K562 (cell line): ENCODE measurements around the gene OLFML2A. TPM values are rescaled to one million over a fixed set of nuclear protein-coding genes. Genes with fewer than 3 reads are reported as not detected.

Experiments
- BRF1 ChIP-seq: IDR thresholded peaks from 3 replicates; pipeline ENCODE4 v1.6.1; 2011; ENCODE audit warnings: borderline replicate concordance, mild to moderate bottlenecking; ENCODE audit not compliant: insufficient read length; ENCODE audit errors: extremely low read depth
- CBX5 ChIP-seq: IDR thresholded peaks from 2 replicates; pipeline ENCODE4 v1.6.1; 2014; ENCODE audit warnings: low read depth, borderline replicate concordance
- COPS2 ChIP-seq: fragments of 450-650 bp; conservative IDR thresholded peaks from 2 replicates; pipeline ENCODE4 v1.6.1; 2016; ENCODE audit warnings: mild to moderate bottlenecking, moderate library complexity
- EP400 ChIP-seq: fragments of 450-650 bp; IDR thresholded peaks from 2 replicates; pipeline ENCODE4 v1.6.1; 2017; ENCODE audit warnings: antibody characterized with exemption, mild to moderate bottlenecking, moderate library complexity
- ETV5 ChIP-seq: sonication (generic); formaldehyde crosslinking; IDR thresholded peaks from 2 replicates; pipeline ENCODE4 v1.4.0; 2020; ENCODE audit warnings: low read depth, mild to moderate bottlenecking, missing genetic modification reagents
- HDAC2 ChIP-seq: fragments of 450-650 bp; IDR thresholded peaks from 2 replicates; pipeline ENCODE4 v1.6.1; 2016; ENCODE audit warnings: mild to moderate bottlenecking
- KLF1 ChIP-seq: fragments of 450-650 bp; IDR thresholded peaks from 2 replicates; pipeline ENCODE4 v1.6.1; 2016; ENCODE audit warnings: missing genetic modification characterization, missing compliant biosample characterization
- MAZ ChIP-seq, 2 experiments: fragments of 450-650 bp in 1 of 2; sonication (generic) in 1 of 2; formaldehyde crosslinking; IDR thresholded peaks in 1 of 2; conservative IDR thresholded peaks in 1 of 2; 2 replicates each; pipeline versions ENCODE4 v1.4.0 to v1.5.0; 2020; ENCODE audit warnings: mild to moderate bottlenecking in 1 of 2, missing genetic modification reagents in 1 of 2
- MCM2 ChIP-seq: fragments of 450-650 bp; IDR thresholded peaks from 2 replicates; pipeline ENCODE4 v1.6.1; 2017; ENCODE audit warnings: low read depth, mild to moderate bottlenecking
- MCM7 ChIP-seq, 2 experiments: fragments of 450-650 bp; IDR thresholded peaks; 2 replicates each; pipeline ENCODE4 v1.6.1; 2016 to 2018
- MEF2A ChIP-seq: IDR thresholded peaks from 2 replicates; pipeline ENCODE4 v1.6.1; 2011; ENCODE audit warnings: low read depth, mild to moderate bottlenecking, low read length, moderate library complexity; ENCODE audit not compliant: control insufficient read depth
- NFATC3 ChIP-seq: fragments of 450-650 bp; IDR thresholded peaks from 2 replicates; pipeline ENCODE4 v1.6.1; 2017; ENCODE audit warnings: mild to moderate bottlenecking
- NUFIP1 ChIP-seq: fragments of 450-650 bp; IDR thresholded peaks from 2 replicates; pipeline ENCODE4 v1.6.1; 2018; ENCODE audit not compliant: partially characterized antibody
- POLR2AphosphoS2 ChIP-seq: IDR thresholded peaks from 2 replicates; pipeline ENCODE4 v1.6.1; 2012; ENCODE audit warnings: low read length, improper control_type of control experiment
- PTRF ChIP-seq: fragments of 450-650 bp; IDR thresholded peaks from 2 replicates; pipeline ENCODE4 v1.6.1; 2016; ENCODE audit warnings: mild to moderate bottlenecking, missing genetic modification characterization, missing compliant biosample characterization
- TAF7 ChIP-seq: fragments of 450-650 bp; IDR thresholded peaks from 2 replicates; pipeline ENCODE4 v1.6.1; 2016; ENCODE audit warnings: missing genetic modification characterization, missing compliant biosample characterization
- U2AF2 ChIP-seq: fragments of 200-400 bp; formaldehyde crosslinking; optimal IDR thresholded peaks from 2 replicates; pipeline ENCODE3; 2017; ENCODE audit warnings: low read depth, mild to moderate bottlenecking, low read length
- ZFX ChIP-seq: sonication (generic); formaldehyde crosslinking; IDR thresholded peaks from 2 replicates; pipeline ENCODE4 v1.8.0; 2022; ENCODE audit warnings: mild to moderate bottlenecking, missing genetic modification reagents, moderate library complexity
- ZNF12 ChIP-seq: sonication (generic); formaldehyde crosslinking; IDR thresholded peaks from 2 replicates; pipeline ENCODE4 v1.4.0; 2020; ENCODE audit warnings: mild to moderate bottlenecking, missing genetic modification reagents
- ZNF263 ChIP-seq: sonication (generic); formaldehyde crosslinking; IDR thresholded peaks from 2 replicates; pipeline ENCODE4 v1.8.0; 2022; ENCODE audit warnings: mild to moderate bottlenecking, missing genetic modification reagents, borderline replicate concordance
- ZNF384 ChIP-seq: IDR thresholded peaks from 2 replicates; pipeline ENCODE4 v1.6.1; 2012; ENCODE audit warnings: low read depth, low read length, improper control_type of control experiment
- ZZZ3 ChIP-seq: fragments of 450-650 bp; IDR thresholded peaks from 2 replicates; pipeline ENCODE4 v1.6.1; 2016; ENCODE audit warnings: antibody characterized with exemption, mild to moderate bottlenecking, moderate library complexity
- polyA plus RNA-seq, 8 experiments: library from polyadenylated mRNA; depleted of rRNA in 4 of 8; stranded (reverse) in 5 of 8; unstranded in 3 of 8; fragments of >200 nt; fragmentation: Nextera tagmentation in 2 of 8; fragmentation: Illumina TruSeq in 1 of 8; extraction: Ambion mirVana in 2 of 8; extraction: Trizol in 1 of 8; gene quantifications; 2 replicates each; pipeline versions ENCODE4 v1.2.1 to v1.2.3, GENCODE V29; 2011 to 2014; ENCODE audit warnings: inconsistent platforms in 1 of 8, missing spikeins in 1 of 8
- total RNA-seq, 7 experiments: library from RNA; depleted of rRNA in 6 of 7; stranded (reverse); fragments of >200 nt in 6 of 7; fragmentation: Illumina TruSeq in 2 of 7; extraction: Trizol in 2 of 7; gene quantifications; 2 replicates each; pipeline versions ENCODE4 v1.2.1 to v1.2.3, GENCODE V29; 2011 to 2021; ENCODE audit warnings: low replicate concordance in 1 of 7
- TF ChIP-seq, protein P1 (sequence below): fragments of 250-450 bp; sonication (Bioruptor Pico); IDR thresholded peaks from 2 replicates; pipeline ENCODE4 v1.8.0; 2021; ENCODE audit warnings: moderate library complexity, mild to moderate bottlenecking, inconsistent platforms
- TF ChIP-seq, protein P2 (sequence below): fragments of 200-800 bp; sonication (Bioruptor generic); IDR thresholded peaks from 2 replicates; pipeline ENCODE4 v1.6.1; 2017; ENCODE audit warnings: missing genetic modification characterization, missing compliant biosample characterization
- TF ChIP-seq, protein P3 (sequence below): sonication (generic); formaldehyde crosslinking; IDR thresholded peaks from 2 replicates; pipeline ENCODE4 v1.8.1; 2023; ENCODE audit warnings: mild to moderate bottlenecking, missing genetic modification reagents
- TF ChIP-seq, protein P4 (sequence below): sonication (generic); formaldehyde crosslinking; IDR thresholded peaks from 2 replicates; pipeline ENCODE4 v1.8.0; 2022; ENCODE audit warnings: missing genetic modification reagents, mild to moderate bottlenecking, borderline replicate concordance

Gene OLFML2A
- total and polyA plus RNA-seq, 9 of the 15 experiments (the other 6 are each of a cell fraction or from before 2014, with no cell fraction given), result 0.16 TPM; not detected in 8

DNA sequence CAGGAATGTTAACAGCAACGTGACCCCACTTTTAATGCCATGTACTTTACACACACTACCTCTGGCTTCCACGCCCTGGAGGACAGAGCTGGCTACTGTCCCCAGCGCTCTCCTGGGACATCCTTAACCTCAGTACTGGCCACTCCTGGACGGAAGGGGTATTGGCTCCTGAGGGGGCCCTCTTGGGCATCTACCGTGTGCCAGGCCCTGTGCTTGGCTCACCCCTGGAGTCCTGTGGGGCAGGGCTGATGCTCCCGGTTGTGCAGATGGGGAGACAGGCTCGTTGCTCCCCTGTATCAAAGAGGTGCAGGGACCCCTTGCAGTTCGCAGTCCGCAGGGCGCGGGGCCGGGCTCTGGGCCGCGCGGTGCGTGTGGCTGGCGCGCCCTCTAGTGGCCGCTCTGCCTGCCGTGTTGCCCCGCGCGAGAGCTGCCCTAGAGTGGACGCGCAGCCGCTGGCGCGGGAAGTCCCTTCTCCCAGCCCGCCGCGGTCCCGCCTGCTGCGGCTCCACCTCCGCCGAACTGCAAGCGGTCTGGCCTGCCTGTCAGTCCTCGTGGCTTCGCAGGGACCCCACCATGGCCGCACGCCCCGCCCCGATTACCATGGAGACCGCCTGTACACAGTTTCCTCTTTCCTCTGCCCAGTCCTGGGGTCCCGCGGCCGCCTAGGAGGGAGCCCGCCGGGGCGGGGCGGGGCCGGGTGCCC, 76.0 kb downstream of the OLFML2A start, which contains the start of gene WDR38 (continued):
- TF ChIP-seq, protein P1, sequence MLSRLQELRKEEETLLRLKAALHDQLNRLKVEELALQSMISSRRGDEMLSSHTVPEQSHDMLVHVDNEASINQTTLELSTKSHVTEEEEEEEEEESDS, result no peak
- TF ChIP-seq PTRF (no peak), COPS2 (no peak), CBX5 (0 out of 2 replicates have a peak, but pooled peaks have one; percentile 13), ZZZ3 (no peak), EP400 (no peak; the same call in 1 of the 2 replicates), HDAC2 (peak; percentile 54; the same call in 1 of the 2 replicates), MCM7 (IDR thresholded peaks at IDR 0.05) (no peak), POLR2AphosphoS2 (no peak), BRF1 (no peak), TAF7 (tag) (no peak), MCM2 (no peak), KLF1 (tag) (0 out of 2 replicates have a peak, but pooled peaks have one; percentile 25), U2AF2 (no peak), MAZ (CRISPR knock-in tag; conservative IDR thresholded peaks at IDR 0.05 in 1 of 2, IDR thresholded peaks at IDR 0.05 in 1 of 2) (peak; percentile 86 to 91), MEF2A (no peak), NFATC3 (no peak), ZFX (CRISPR knock-in tag) (peak; percentile 77), NUFIP1 (no peak), ZNF384 (peak; percentile 38; the same call in 1 of the 2 replicates), ZNF263 (CRISPR knock-in tag) (0 out of 2 replicates have a peak, but pooled peaks have one; percentile 36), ETV5 (CRISPR knock-in tag) (peak; percentile 21; the same call in 1 of the 2 replicates), ZNF12 (CRISPR knock-in tag) (no peak)
- TF ChIP-seq, protein P2, sequence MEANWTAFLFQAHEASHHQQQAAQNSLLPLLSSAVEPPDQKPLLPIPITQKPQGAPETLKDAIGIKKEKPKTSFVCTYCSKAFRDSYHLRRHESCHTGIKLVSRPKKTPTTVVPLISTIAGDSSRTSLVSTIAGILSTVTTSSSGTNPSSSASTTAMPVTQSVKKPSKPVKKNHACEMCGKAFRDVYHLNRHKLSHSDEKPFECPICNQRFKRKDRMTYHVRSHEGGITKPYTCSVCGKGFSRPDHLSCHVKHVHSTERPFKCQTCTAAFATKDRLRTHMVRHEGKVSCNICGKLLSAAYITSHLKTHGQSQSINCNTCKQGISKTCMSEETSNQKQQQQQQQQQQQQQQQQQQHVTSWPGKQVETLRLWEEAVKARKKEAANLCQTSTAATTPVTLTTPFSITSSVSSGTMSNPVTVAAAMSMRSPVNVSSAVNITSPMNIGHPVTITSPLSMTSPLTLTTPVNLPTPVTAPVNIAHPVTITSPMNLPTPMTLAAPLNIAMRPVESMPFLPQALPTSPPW, result peak; percentile 45; the same call in 1 of the 2 replicates
- TF ChIP-seq, protein P3, sequence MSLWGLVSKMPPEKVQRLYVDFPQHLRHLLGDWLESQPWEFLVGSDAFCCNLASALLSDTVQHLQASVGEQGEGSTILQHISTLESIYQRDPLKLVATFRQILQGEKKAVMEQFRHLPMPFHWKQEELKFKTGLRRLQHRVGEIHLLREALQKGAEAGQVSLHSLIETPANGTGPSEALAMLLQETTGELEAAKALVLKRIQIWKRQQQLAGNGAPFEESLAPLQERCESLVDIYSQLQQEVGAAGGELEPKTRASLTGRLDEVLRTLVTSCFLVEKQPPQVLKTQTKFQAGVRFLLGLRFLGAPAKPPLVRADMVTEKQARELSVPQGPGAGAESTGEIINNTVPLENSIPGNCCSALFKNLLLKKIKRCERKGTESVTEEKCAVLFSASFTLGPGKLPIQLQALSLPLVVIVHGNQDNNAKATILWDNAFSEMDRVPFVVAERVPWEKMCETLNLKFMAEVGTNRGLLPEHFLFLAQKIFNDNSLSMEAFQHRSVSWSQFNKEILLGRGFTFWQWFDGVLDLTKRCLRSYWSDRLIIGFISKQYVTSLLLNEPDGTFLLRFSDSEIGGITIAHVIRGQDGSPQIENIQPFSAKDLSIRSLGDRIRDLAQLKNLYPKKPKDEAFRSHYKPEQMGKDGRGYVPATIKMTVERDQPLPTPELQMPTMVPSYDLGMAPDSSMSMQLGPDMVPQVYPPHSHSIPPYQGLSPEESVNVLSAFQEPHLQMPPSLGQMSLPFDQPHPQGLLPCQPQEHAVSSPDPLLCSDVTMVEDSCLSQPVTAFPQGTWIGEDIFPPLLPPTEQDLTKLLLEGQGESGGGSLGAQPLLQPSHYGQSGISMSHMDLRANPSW (CRISPR knock-in tag), result no peak
- TF ChIP-seq, protein P4, sequence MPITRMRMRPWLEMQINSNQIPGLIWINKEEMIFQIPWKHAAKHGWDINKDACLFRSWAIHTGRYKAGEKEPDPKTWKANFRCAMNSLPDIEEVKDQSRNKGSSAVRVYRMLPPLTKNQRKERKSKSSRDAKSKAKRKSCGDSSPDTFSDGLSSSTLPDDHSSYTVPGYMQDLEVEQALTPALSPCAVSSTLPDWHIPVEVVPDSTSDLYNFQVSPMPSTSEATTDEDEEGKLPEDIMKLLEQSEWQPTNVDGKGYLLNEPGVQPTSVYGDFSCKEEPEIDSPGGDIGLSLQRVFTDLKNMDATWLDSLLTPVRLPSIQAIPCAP (CRISPR knock-in tag), result no peak
